CD4-positive, CD25-positive, alpha-beta regulatory T cell (primary cell): ENCODE results near the gene CFAP46. TPM values are rescaled to one million over a fixed set of nuclear protein-coding genes. Genes with fewer than 3 reads are reported as not detected.
"Not testable (repeated sequence)": the region's sequence is repeated elsewhere in the genome, so short reads cannot be mapped to it uniquely, and the experiment has no call there.

Experiments used
- ATAC-seq, 2 donors: fragments of 150-1000 bp; cut with Tn5 transposase; one replicate each; pipeline ENCODE4 v1.10.0; 2021; ENCODE audit warnings: low read depth in 2 of 2, moderate number of reproducible peaks in 2 of 2, moderate library complexity in 1 of 2
- DNase-seq, 3 donors: peaks; one replicate each; pipeline versions ENCODE4 v3.0.0 to v3.0.0-alpha.2; 2012 to 2022; ENCODE audit warnings: mixed read lengths in 1 of 3
- H3K27ac ChIP-seq: one replicate; pipeline ENCODE4 v1.7.0; 2013; ENCODE audit warnings: mild to moderate bottlenecking, low read length; ENCODE audit not compliant: insufficient read depth, poor library complexity, severe bottlenecking
- H3K27me3 ChIP-seq: one replicate; pipeline ENCODE4 v1.7.0; 2013; ENCODE audit warnings: low read length; ENCODE audit not compliant: control insufficient read depth, insufficient read depth
- H3K36me3 ChIP-seq: one replicate; pipeline ENCODE4 v1.7.0; 2013; ENCODE audit warnings: mild to moderate bottlenecking, low read length, moderate library complexity; ENCODE audit not compliant: control insufficient read depth, insufficient read depth
- H3K4me1 ChIP-seq: 2 replicates; pipeline ENCODE4 v1.7.0; 2013; ENCODE audit warnings: mild to moderate bottlenecking, low read length; ENCODE audit not compliant: insufficient read depth, control insufficient read depth, poor library complexity, severe bottlenecking
- H3K4me3 ChIP-seq: one replicate; pipeline ENCODE4 v1.7.0; 2013; ENCODE audit warnings: low read depth, mild to moderate bottlenecking, low read length, moderate library complexity
- H3K9me3 ChIP-seq, 2 experiments: 1 replicate in 1 of 2; 2 replicates in 1 of 2; pipeline ENCODE4 v1.7.0; 2013; ENCODE audit warnings: low read length in 2 of 2, mild to moderate bottlenecking in 1 of 2, moderate library complexity in 1 of 2; ENCODE audit not compliant: control insufficient read depth in 2 of 2
- H3K27ac Mint-ChIP-seq, 3 donors: one replicate each; pipeline ENCODE4 v1.8.0; 2020 to 2022; ENCODE audit warnings: mild to moderate bottlenecking in 3 of 3, mixed read lengths in 3 of 3, moderate library complexity in 2 of 3
- H3K27me3 Mint-ChIP-seq: one replicate; pipeline ENCODE4 v1.8.0; 2022; ENCODE audit warnings: mild to moderate bottlenecking, mixed read lengths
- H3K36me3 Mint-ChIP-seq: one replicate; pipeline ENCODE4 v1.8.0; 2020; ENCODE audit warnings: mixed read lengths
- H3K4me1 Mint-ChIP-seq, 4 donors: one replicate each; pipeline ENCODE4 v1.8.0; 2020 to 2022; ENCODE audit warnings: mixed read lengths in 4 of 4, mild to moderate bottlenecking in 1 of 4
- H3K4me3 Mint-ChIP-seq, 4 donors: one replicate each; pipeline ENCODE4 v1.8.0; 2020 to 2022; ENCODE audit warnings: mild to moderate bottlenecking in 4 of 4, mixed read lengths in 4 of 4, moderate library complexity in 3 of 4
- H3K9me3 Mint-ChIP-seq, 7 donors: one replicate each; pipeline ENCODE4 v1.8.0; 2020 to 2022; ENCODE audit warnings: mixed read lengths in 7 of 7, mild to moderate bottlenecking in 3 of 7, moderate library complexity in 2 of 7
- polyA plus RNA-seq, 4 donors: library from polyadenylated mRNA; unstranded; fragments of 300-500 nt; fragmentation: Illumina TruSeq; gene quantifications; one replicate each; pipeline ENCODE4 v1.2.3, GENCODE V29; 2021
- total RNA-seq: library from RNA; stranded (reverse); gene quantifications from one replicate; pipeline ENCODE4 v1.2.3, GENCODE V29; 2022

Gene CFAP46
- total and polyA plus RNA-seq, 5 donors from 2014 or later, result not detected

GRCh38 chr10:132846631-132847415, 95.5 kb downstream of the CFAP46 start:
- Histone ChIP-seq H3K4me3 (no peak overlapping the region), H3K9me3 (peaks cover 10 to 16% of the 10 kb centered on the region in 2 experiments), H3K4me1 (no peaks in the 10 kb centered on the region), H3K27me3 (no peaks in the 10 kb centered on the region), H3K36me3 (no peaks in the 10 kb centered on the region), H3K27ac (no peak overlapping the region)
- DNase-seq, result no peak
- no peak for ATAC-seq
- H3K9me3 Mint-ChIP-seq, result peaks cover 0 to 12% (median 6%) of the 10 kb centered on the region in 7 donors
- H3K36me3 Mint-ChIP-seq, result no peaks in the 10 kb centered on the region
- no peaks in the 10 kb centered on the region for H3K27me3 Mint-ChIP-seq
- H3K4me1 Mint-ChIP-seq, result peaks cover 0 to 10% (median 2%) of the 10 kb centered on the region in 4 donors
- H3K4me3 Mint-ChIP-seq, result no peak overlapping the region
- H3K27ac Mint-ChIP-seq, result no peak overlapping the region

GRCh38 chr10:132845780-132846595, 96.4 kb downstream of the CFAP46 start:
- H3K27ac ChIP-seq, result no peak overlapping the region
- no peaks in the 10 kb centered on the region for H3K4me1 ChIP-seq
- H3K36me3 ChIP-seq, result no peaks in the 10 kb centered on the region
- H3K4me1 Mint-ChIP-seq, result peaks cover 0 to 10% (median 2%) of the 10 kb centered on the region in 4 donors
- peaks cover 0 to 12% (median 6%) of the 10 kb centered on the region in 7 donors for H3K9me3 Mint-ChIP-seq
- peaks cover 10 to 20% of the 10 kb centered on the region in 2 experiments for H3K9me3 ChIP-seq
- H3K27me3 ChIP-seq, result no peaks in the 10 kb centered on the region
- ATAC-seq, result no peak
- H3K36me3 Mint-ChIP-seq, result no peaks in the 10 kb centered on the region
- no peak for DNase-seq
- H3K27ac Mint-ChIP-seq, result no peak overlapping the region
- no peak overlapping the region for H3K4me3 ChIP-seq
- H3K27me3 Mint-ChIP-seq, result no peaks in the 10 kb centered on the region
- no peak overlapping the region for H3K4me3 Mint-ChIP-seq

GRCh38 chr10:132845041-132845551, 97.3 kb downstream of the CFAP46 start:
- H3K27me3 Mint-ChIP-seq, result no peaks in the 10 kb centered on the region
- DNase-seq, result no peak
- peaks cover 10 to 20% of the 10 kb centered on the region in 2 experiments for H3K9me3 ChIP-seq
- no peaks in the 10 kb centered on the region for H3K27me3 ChIP-seq
- H3K27ac ChIP-seq, result no peak overlapping the region
- no peaks in the 10 kb centered on the region for H3K4me1 ChIP-seq
- no peaks in the 10 kb centered on the region for H3K36me3 ChIP-seq
- H3K9me3 Mint-ChIP-seq, result peaks cover 0 to 12% (median 6%) of the 10 kb centered on the region in 7 donors
- no peak for ATAC-seq
- no peak overlapping the region for H3K4me3 Mint-ChIP-seq
- H3K27ac Mint-ChIP-seq, result no peak overlapping the region
- H3K36me3 Mint-ChIP-seq, result no peaks in the 10 kb centered on the region
- H3K4me1 Mint-ChIP-seq, result peaks cover 0 to 10% (median 2%) of the 10 kb centered on the region in 4 donors
- H3K4me3 ChIP-seq, result no peak overlapping the region

- ATAC-seq (no peak), DNase-seq (no peak)
- Mint-ChIP-seq H3K9me3 (peaks cover 0 to 12% (median 6%) of the 10 kb centered on the region in 7 donors), H3K4me3 (no peak overlapping the region), H3K27ac (no peak overlapping the region), H3K27me3 (no peaks in the 10 kb centered on the region), H3K36me3 (no peaks in the 10 kb centered on the region), H3K4me1 (peaks cover 0 to 10% (median 2%) of the 10 kb centered on the region in 4 donors)
- Histone ChIP-seq H3K36me3 (no peaks in the 10 kb centered on the region), H3K27ac (no peak overlapping the region), H3K27me3 (no peaks in the 10 kb centered on the region), H3K9me3 (peaks cover 10 to 20% of the 10 kb centered on the region in 2 experiments), H3K4me1 (no peaks in the 10 kb centered on the region), H3K4me3 (no peak overlapping the region)
Measured at GRCh38 chr10:132844069-132844809, 98.1 kb downstream of the CFAP46 start.

GRCh38 chr10:132843276-132843675, 99.1 kb downstream of the CFAP46 start:
- not testable (repeated sequence) for H3K27ac ChIP-seq, H3K36me3 ChIP-seq, ATAC-seq, H3K27ac Mint-ChIP-seq, H3K4me1 ChIP-seq, H3K27me3 Mint-ChIP-seq, H3K4me3 Mint-ChIP-seq, DNase-seq, H3K4me3 ChIP-seq, H3K36me3 Mint-ChIP-seq, H3K27me3 ChIP-seq, H3K4me1 Mint-ChIP-seq
- peaks cover 10 to 20% of the 10 kb centered on the region in 2 experiments for H3K9me3 ChIP-seq
- peaks cover 0 to 12% (median 6%) of the 10 kb centered on the region in 7 donors for H3K9me3 Mint-ChIP-seq

- Histone ChIP-seq H3K27ac (no peak overlapping the region), H3K4me1 (no peaks in the 10 kb centered on the region), H3K27me3 (no peaks in the 10 kb centered on the region), H3K9me3 (peaks cover 10 to 20% of the 10 kb centered on the region in 2 experiments), H3K36me3 (no peaks in the 10 kb centered on the region), H3K4me3 (no peak overlapping the region)
- Mint-ChIP-seq H3K9me3 (peaks cover 0 to 12% (median 6%) of the 10 kb centered on the region in 7 donors), H3K4me1 (no peaks in the 10 kb centered on the region), H3K27ac (no peak overlapping the region), H3K36me3 (no peaks in the 10 kb centered on the region), H3K4me3 (no peak overlapping the region), H3K27me3 (no peaks in the 10 kb centered on the region)
- no peak for ATAC-seq
- no peak for DNase-seq
Measured at GRCh38 chr10:132842397-132842796, 100.0 kb downstream of the CFAP46 start.

- H3K27me3 Mint-ChIP-seq, result no peaks in the 10 kb centered on the region
- Histone ChIP-seq H3K4me3 (no peak overlapping the region), H3K36me3 (no peaks in the 10 kb centered on the region), H3K4me1 (no peaks in the 10 kb centered on the region), H3K27ac (no peak overlapping the region), H3K9me3 (peaks cover 10 to 20% of the 10 kb centered on the region in 2 experiments), H3K27me3 (no peaks in the 10 kb centered on the region)
- DNase-seq (no peak), ATAC-seq (no peak)
- no peak overlapping the region for H3K4me3 Mint-ChIP-seq
- H3K36me3 Mint-ChIP-seq, result no peaks in the 10 kb centered on the region
- peaks cover 0 to 12% (median 6%) of the 10 kb centered on the region in 7 donors for H3K9me3 Mint-ChIP-seq
- no peak overlapping the region for H3K27ac Mint-ChIP-seq
- peaks cover 0 to 4% (median 0%) of the 10 kb centered on the region in 4 donors for H3K4me1 Mint-ChIP-seq
Measured at GRCh38 chr10:132841615-132841975, 100.8 kb downstream of the CFAP46 start.
